ACHN (cell line): ENCODE measurements around the gene CRKL.

Experiments
- DNase-seq: peaks from one replicate; pipeline ENCODE4 v3.0.0-alpha.2; 2015
- in situ Hi-C: cut with HindIII; loops from 2 replicates; pipeline ENCODE4 v1.10.0; 2017; ENCODE audit warnings: low sequenced_read_pairs, low pct_ligation_motif_present, low pct_unique_long_range_greater_than_20kb

Gene CRKL

GRCh38 chr22:20945578-20945934 is 28.3 kb downstream of the CRKL start:
- in situ Hi-C loops, result no loop called here

GRCh38 chr22:20946080-20946986 is 29.1 kb downstream of the CRKL start:
- DNase-seq, result peak; percentile 62
- in situ Hi-C loops, result no loop called here

More at GRCh38 chr22:20945578-20945934, 28.3 kb downstream of the CRKL start:
- DNase-seq, result peak; percentile 3

GRCh38 chr22:20946991-20947390 is 29.8 kb downstream of the CRKL start:
- DNase-seq, result no peak
- in situ Hi-C loops, result no loop called here

DNA sequence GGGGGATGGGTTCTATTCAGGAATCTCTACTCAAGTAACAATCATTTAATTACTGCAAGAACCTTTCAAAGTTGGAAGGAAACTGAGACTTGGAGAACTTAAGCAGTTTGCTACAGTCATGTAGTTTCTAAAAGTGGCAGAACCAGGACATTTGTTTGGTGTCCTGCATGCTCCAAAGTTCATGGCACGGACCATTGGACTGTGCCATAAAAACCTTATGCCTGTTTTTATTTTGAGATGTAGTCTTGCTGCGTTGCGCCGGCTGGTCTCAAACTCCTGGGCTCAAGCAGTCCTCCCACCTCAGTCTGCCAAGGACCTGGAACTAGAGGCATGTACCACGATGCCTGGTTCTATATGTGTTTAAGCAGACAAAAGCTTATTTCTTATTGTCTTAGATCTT is 31.2 kb downstream of the CRKL start:
- in situ Hi-C loops, result no loop called here
- DNase-seq, result no peak

DNA sequence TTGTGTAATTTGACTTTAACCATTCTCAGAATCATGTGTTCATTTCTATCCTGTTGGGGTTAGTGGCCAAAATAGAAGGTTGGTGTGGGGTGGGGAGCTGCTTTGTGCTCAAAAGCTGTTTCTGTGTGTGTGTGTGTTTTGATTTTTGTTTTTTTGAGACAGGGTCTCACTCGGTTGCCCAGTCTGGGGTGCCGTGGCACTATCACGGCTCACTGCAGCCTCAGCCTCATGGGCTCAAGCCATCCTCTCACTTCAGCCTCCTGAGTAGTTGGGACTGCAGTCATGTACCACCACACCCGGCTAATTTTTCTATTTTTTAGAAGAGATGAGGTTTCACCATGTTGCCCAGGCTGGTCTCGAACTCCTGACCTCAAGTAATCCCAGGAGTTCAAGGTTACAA is 31.8 kb downstream of the CRKL start:
- no peak for DNase-seq
- in situ Hi-C loops, result no loop called here

DNA sequence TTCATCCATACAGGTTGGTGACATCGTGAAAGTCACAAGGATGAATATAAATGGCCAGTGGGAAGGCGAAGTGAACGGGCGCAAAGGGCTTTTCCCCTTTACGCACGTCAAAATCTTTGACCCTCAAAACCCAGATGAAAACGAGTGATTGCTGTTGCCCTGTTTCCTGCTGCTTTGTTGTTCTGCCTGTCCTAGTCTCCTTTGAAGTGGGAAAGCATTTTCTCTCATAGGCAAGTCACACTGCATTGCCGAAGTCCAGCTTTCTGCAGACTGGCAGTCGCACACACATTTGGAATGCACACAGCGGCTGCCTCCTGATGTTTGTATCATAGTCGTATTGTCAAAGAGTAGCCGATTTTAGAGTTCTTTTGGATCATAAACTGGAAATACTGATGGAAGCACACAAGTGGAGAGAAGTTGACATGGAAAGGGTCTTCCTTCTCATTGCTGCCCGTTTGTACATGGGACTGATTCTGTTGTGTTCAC is 32.5 kb downstream of the CRKL start:
- in situ Hi-C loops, result no loop called here
- no peak for DNase-seq

DNA sequence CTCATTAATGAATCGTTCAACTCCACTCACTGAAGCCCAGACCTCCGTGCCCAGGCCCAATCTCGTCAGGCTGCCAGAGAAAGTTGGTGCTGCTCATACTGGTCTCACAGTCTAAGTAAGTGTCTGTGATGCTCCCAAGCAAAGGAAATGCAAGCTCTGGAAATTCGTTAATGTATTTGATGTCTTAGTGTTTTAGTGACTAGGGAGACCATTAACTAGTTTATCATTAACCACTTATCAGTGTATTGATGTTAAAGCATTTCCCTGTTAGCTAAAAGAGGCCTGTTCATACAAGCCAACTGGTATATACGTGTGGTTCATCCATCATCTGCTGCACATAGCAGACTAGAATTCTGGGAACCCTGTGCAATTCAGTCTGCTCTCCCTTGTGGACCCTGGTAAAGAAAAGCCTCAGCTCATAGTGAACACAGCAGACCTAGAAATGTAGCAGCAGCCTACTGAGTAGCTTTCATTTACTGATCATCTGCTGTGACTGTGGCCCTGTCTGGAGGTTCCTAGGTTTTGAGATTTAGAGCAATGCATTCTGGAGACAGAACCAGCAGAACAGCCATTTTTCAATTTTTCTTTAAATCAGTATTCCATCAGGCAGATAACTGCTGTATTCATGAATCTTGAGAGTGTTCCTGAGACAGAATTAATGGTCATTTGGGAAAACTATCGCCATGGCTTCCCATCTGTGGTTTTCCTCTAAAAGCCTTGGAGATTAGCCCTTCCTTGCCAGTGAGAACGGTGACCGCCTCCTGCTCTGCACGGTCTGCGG is 34.1 kb downstream of the CRKL start:
- in situ Hi-C loops, result no loop called here
- DNase-seq, result peak; percentile 29

GRCh38 chr22:20951932-20952380 is 34.7 kb downstream of the CRKL start:
- DNase-seq, result no peak
- in situ Hi-C loops, result no loop called here

GRCh38 chr22:20952544-20953341 is 35.5 kb downstream of the CRKL start:
- in situ Hi-C loops, result no loop called here
- DNase-seq, result no peak

DNA sequence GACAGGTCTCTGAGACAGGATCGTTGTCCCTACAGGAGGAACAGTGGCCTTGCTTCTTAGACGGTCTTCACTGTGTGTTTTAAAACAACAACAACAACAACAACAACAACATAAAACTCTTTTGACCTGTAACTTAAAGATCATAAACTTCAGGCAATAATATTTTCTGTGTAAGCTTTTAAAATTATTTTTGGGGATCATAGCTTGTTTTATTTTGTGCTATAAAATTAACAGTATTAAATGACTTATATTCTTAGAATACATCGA is 36.1 kb downstream of the CRKL start:
- no peak for DNase-seq
- in situ Hi-C loops, result no loop called here

DNA sequence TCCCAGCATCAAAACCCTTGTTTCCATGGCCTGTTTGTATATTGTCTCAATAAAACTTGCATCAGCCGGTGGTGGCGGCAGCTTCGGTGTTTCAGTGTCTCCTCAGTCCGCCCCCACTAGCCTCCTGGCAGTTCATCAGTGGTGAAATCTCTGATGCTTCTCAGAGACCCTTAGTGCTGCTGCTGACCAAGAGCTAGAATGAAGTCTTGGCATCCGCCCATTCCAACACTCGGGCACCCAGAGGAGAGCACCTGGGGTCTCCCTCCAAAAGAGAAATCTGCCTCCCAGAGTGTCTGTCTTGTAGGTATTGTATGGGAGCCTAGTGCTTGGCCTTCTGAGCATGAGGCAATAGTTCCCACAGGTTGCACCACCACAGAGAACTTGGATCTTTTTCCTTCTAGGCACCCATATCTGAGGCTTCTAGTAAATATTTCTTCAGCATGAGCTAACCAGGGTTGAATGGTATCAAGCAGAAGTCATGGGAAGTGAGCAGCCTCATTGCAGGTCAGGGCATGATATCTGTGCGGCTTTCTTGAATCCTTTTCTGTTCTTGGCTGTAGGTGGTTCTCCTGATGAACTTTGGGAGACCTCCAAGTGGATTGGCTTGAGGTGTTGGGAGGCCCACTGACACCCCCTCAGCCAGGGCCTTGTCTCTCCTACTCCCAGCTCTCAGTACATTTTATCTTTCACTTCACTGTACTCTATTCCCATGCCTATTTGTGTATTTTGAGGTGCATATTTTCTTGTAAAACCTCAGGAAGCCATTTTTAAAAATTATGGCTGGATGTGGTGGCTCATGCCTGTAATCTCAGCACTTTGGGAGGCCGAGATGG is 36.7 kb downstream of the CRKL start:
- in situ Hi-C loops, result no loop called here
- no peak for DNase-seq

DNA sequence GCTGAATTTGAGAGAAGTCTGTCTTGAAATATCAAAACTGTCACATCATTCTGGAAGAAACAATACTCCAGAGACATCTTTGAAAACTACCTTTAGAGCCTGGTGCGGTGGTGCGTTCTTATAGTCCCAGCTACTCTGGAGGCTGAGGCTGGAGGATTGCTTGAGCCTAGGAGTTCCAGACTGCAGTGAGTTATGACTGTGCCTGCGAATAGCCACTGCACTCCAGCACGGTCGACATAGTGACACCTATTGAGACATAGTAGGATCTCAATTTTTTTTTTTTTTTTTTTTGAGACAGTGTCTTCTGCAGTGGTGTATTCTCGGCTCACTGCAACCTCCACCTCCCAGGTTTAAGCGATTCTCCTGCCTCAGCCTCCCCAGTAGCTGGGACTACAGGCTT is 38.3 kb downstream of the CRKL start:
- in situ Hi-C loops, result no loop called here
- no peak for DNase-seq

DNA sequence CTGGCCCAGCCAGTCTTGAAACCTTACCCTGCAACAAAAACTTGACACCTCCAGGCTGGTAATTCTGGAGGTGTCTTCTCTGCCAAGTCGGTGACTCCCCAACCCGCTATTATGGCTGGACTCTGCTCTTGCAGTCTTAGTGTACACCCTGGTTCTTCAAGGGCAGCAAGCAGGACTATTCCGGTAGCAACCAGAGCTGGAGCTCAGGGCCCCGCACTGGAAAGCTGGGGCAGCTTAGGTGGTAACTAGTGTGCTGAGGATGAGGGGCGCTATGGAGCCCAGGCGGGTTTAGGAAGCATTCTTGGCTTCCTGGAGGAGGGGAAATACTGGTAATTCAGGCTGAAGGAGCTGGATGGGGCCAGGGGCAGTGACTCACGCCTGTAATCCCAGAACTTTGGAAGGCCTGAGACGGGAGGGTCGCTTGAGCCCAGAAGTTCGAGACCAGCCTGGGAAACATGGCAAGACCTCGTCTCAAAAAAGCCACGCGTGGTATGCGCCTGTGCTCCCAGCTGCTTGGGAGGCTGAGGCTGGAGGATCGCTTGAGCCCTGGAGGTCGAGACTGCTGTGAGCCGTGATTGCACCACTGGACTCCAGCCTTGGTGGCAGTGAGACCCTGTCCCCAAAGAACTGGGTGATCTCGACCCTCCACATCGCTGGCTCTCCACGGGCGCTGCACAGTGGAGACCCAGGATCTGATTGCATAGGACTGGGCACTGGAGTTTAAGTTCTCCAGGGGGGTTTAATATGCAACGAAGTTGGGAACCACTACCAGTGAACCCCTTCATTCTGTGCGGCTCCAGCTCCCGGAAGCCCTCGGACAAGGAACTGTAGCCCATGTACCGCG is 39.3 kb downstream of the CRKL start:
- in situ Hi-C loops, result no loop called here
- DNase-seq, result peak; percentile 56

DNA sequence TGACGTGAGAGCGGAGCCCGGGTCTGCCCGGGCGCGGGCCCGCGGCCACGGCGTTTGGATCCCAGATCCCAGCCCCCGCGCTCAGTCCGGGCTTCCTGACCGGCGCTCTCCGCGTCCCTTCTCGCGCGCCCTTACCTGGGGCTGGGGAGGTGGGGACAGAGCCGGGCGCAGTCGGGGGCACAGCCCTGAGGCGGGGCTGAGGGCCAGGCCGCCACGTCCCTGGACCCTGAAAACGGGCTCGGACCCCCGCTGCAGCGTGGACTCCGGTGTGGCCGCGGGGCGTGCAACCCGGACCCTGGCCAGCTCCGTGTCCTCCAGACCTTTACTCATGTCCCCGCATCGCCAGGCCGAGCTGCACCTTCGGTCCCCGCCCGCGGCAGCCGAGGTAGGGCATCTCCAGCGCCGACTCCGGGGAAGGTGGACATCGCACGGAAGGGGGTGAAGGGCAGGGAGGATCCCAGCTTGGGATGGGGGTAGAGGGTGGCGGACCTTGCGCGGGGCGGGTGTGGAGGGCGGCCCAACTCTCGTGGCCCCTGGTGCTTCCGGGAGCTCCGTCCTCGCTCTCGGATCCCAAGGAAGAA is 40.0 kb downstream of the CRKL start:
- peak; percentile 30 for DNase-seq
- in situ Hi-C loops, result no loop called here

DNA sequence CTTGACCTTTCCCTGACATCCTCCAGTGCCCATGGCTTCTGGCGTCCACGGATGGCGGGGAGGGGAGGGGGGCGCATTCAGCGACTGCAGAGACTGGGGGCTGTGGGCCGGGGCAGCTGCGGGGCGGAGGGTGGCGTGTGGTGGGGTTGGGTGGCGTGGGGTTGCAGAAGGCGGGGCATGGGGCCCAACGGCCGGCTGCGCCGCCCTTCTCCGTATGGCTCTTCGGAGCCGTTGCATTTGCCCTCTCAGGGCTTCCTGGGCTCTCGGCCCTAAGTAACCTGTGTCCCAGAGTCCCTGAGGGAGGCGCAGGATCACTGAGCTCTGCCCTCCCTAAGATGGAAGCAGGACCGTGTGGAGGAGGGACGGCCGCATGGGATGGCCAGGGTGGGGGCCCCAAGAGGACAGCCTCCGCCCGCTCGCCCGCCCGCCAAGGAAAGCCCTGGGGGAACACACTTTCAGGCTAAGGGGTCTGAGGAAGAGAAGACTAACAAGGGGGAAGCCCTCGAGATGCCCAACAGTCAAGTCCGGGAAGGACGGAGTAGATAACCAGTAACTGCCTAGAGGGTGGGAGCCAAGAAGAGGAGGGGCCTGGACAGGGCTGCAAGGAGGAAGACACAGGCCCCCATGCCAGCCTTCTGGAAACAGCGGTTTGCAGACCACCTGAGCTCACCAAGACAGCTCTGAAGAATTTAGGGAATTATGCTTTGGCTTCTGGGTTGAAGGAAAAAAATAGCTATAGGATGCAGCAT is 40.6 kb downstream of the CRKL start:
- in situ Hi-C loops, result no loop called here
- peak; percentile 71 for DNase-seq

GRCh38 chr22:20959578-20960461 is 42.6 kb downstream of the CRKL start:
- no peak for DNase-seq
- in situ Hi-C loops, result no loop called here
